Stimulated activated CD8-positive, alpha-beta memory T cell treated with anti-CD3 and anti-CD28 coated beads, Interleukin-2, amount 100 ng/mL, for 1 hour (primary cell): ENCODE measurements around the gene TRAPPC2B.

Source experiments
- DNase-seq, 2 donors: peaks; one replicate each; pipeline ENCODE4 v3.0.0-alpha.2; 2020; ENCODE audit warnings: low read depth in 2 of 2

TRAPPC2B gene

DNA sequence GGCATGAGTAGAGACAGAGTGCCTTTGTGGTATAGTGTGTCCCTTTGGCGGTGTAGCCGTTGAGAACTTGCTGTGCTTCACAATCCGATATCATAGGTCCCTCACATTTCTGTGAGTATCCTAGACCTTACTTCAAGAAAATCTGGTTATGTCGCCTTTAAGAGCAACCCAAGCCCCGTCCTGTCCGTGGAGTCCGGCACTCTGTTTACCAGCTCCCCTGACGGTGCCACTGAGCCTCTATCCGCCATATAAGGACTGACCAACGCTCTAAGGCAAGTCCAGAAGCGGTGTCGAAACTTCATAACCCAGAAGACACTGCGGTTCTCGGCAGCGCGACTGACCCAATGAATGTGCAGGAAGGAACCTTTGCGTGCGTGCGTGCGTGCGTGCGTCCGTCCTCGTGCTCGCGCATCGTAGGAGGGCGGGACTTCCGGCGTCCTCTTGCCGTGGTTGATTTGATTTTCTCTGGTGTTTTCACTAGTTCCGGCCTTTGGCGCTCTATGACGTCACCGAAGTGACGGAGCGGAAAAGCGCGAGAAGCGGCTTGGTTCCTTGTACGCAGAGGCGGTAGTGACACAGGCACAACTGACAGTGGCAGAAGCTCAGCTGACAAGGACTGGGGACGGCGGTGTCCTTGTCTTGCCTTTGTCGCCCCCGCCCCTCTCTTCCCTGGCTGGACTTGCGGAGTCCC is at the start of gene TRAPPC2B, which contains the start of gene ZNF547:
TRAPPC2B (plus strand) TSS at position 555 of the 691 bp plus-strand sequence. CDS start 1,283 bp downstream, outside the sequence.
ZNF547 (plus strand) TSS at position 555 of the 691 bp plus-strand sequence. CDS start 5,005 bp downstream, outside the sequence.
- peak; percentile 96 to 98 for DNase-seq

DNA sequence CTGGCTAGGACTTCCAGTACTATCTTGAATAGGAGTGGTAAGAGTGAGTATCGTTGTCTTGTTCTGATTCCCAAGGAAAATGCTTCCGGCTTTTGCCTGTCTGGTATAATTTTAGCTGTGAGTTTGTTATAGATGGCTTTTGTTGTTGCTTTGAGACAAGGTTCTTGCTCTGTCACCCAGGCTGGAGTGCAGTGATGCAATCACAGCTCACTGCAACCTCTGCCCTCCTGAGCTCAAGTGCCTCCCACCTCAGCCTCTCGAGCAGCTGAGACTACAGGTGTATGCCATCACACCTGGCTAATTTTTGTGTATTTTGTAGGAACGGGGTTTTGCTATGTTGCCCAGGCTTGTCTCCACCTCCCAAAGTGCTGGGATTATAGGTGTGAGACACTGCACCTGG is 49.2 kb upstream of the TRAPPC2B start:
- DNase-seq: no peak

DNA sequence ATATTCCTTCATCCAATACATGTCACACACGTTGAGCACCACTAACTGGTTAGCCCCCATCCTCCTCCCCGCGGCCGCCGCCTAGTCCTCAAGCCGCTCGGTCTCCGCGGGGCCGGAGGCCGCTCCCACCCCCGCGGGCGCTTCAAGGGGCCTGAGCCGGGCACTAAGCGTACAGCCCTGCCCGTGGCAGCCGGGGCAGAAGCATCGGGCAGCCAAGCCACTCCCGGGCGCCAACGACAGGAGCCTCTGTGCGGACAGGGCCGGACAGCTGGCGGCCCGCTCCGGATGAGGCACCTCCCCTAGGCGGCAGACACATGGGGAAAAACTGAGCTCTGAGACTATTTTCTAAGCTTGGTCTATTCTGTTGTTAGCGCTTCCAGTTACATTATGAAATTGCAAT is 45.8 kb upstream of the TRAPPC2B start:
- DNase-seq: no peak

DNA sequence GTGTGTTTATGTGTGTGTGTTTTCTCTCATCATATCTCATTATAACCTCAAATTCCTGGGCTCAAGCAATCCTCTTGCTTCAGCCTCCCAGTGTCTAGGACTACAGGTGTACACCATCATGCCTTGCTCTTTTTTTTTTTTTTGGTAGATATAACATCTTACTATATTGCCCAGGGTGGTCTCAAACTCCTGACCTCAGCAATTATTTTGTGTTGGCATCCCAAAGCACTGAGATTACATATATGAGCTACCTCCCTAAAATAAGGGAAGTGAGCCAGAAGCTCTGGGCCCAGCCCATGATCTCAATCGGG is 43.5 kb upstream of the TRAPPC2B start:
- no peak for DNase-seq

DNA sequence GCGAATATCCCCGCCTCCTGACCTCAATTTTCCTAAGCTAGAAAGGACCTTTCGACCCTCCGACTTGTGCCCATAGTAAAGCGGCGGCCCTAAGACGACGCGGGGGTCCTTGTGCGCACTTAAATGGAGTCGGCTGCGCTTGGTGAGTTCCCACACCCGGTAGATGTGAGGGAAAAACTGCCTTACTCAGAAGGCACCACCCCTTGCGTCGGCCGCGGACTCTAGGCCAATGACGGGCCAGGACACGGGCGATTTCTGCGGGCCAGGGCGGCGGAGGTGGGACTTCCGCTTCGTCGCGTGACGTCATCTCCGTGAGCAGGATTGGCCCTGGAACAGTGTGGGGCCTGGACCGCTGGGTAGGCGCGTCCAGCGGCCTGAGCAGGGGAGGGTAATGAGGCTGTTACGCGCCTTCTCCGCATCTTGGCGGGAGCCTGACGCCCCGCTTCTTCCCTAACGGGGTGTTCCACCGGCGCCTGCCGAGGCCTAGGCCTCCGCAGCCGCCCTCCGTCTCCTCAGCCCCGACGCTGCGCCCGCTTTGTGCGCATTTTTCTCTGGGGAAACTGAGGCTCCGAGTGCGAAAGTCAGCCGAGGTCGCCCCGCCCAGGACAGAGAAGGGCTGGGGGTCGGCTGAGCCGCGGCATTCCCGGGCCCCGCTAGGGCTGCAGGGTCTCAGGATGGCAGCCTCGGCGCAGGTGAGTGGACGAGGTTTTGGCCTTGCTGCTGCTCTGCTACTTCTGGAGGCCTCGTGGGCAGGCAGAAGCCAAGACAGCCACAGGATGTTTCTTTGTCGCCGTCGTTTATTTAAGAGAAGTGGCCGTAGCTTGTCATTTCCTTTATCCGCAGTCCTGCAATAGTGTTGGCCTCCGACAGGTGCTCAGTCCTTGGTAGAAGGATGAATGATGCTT is 42.9 kb upstream of the TRAPPC2B start, which contains the start of gene ZNF543:
ZNF543 (plus strand) TSS at position 293 of the 905 bp plus-strand sequence; CDS start at position 675, 382 bp downstream.
- DNase-seq: peak; percentile 85 to 87

DNA sequence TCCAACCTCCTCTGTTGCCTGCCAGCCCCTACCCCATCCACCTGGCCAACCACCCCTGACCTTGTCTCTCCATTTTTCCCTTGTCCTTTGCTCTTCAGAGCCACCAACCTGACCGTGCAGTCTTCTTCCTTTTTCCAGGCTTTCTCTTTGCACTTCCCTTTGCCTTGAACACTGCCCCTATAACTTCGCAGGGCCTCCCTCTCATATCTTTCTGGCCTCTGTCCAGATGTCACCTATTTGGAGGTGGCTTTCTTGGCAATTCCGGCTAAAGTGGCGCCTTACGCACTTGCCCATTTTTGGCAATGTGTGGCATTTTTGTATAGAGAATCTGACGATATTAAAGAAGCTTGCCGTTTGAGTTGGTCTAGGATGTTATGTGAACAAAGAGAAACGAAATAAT is 42.2 kb upstream of the TRAPPC2B start:
- no peak for DNase-seq

DNA sequence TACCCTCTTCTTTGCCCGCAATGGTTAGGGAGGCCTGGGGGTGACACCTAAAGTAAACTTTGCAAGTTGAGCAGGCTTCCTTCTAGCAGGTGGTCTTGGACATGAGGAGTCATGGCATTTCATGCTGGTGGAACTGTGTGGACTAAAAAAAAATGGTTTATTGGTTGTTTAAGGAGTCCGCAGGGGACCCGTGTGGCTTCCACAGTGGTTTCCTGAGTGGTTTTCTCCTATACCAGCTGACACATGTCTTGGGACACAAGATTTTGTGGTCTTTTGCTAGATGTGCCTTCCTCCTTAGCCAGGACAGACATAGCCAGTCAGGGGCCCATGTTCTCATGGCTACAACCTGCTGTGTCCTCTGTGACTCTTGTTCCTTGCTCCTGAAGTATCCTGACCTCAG is 41.6 kb upstream of the TRAPPC2B start:
- DNase-seq: no peak

DNA sequence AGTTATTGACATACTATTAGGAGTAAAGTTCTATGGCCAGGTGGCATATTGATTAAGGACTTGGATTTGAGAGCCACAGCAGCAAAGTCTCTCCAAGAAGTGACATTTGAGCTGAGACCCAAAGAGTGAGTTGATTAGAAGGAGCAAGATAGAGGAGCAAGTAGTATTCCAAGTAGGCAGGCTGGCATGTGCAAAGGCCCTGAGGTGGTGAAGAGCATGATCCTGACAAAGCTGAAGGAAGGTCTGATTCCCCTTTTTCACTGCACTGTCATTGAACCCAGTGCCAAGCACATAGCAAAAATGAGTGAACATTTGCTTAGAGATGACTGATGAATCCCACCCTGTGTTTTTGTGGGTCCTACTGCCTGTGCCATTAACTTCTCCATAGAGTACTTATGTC is 38.4 kb upstream of the TRAPPC2B start:
- no peak for DNase-seq

DNA sequence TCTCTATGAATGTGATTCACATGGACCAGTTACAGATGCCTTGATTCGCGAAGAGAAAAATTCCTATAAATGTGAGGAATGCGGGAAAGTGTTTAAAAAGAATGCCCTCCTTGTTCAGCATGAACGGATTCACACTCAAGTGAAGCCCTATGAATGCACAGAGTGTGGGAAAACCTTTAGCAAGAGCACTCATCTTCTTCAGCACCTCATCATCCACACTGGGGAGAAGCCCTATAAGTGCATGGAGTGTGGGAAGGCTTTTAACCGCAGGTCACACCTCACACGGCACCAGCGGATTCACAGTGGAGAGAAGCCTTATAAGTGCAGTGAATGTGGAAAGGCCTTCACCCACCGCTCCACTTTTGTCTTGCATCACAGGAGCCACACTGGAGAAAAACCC is 35.4 kb upstream of the TRAPPC2B start:
- no peak for DNase-seq

DNA sequence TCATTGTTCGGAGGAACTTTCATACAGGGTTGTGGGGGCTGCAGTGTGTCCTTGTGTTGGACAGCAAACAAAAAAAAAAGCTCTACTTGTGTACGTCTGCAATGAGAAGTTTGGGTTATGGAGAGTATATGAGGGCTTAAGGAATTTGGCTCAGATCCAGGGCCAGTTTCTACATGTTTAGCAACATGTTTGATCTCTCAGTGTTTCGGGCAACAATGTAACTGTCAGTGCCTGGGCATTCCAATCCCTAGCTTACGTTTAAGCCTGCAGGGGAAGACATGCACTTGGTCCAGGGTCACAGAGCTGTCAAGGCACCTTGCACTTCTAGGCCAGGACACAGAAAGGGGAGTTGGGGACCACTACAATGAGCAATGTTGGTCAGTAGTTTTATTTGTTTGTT is 29.2 kb upstream of the TRAPPC2B start:
- no peak for DNase-seq

DNA sequence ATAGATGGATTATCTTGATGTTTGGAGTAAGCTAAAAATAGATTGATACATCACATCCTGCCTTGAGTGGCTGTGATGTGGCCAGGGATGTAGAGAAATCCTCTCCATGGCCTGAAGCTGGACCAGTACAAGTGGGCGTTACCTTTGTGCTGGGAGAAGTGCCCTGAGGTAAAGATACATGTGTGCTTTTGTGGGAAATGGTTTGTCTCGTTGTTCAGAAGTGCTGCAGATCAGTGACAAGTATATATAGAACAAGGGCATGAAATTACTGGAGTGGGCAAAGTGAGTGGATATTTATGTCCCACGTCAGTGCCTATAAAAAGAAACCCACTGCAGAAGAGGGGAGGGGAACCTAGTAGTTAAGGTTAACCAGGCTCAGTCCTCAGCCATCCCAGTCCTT is 24.5 kb upstream of the TRAPPC2B start:
- no peak for DNase-seq

DNA sequence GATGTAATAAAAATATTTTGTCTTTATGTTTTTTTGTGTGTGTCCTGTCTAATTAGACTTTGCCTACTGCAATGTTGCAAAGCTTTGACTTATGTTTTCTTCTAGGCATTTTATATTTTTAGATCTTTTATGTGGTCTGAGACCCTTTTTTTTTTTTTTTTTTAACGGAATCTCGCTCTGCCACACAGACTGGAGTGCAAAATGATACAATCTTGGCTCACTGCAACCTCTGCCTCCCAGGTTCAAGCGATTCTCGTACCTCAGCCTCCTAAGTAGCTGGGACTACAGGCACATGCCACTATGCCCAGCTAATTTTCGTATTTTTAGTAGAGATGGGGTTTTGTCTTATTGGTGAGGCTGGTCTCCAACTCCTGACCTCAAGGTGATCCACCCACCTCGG is 20.8 kb upstream of the TRAPPC2B start:
- DNase-seq: no peak

DNA sequence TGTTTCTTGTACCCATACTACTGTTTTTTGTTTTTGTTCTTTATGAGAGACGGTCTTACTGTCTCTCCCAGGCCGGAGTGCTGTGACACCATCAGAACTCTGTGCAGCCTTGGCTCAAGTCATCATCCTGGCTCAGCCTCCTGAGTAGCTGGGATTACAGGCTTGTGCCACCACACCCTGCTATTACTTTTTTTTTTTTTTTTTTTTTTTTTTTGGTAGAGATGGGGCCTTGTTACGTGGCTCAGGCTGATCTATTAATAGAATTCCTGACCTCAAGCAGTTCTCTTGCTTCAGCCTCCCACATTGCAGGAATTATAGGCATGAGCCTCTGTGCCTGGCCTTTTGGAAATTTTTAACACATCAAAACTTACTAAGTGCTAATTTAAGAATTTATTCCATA is 15.2 kb upstream of the TRAPPC2B start:
- no peak for DNase-seq

DNA sequence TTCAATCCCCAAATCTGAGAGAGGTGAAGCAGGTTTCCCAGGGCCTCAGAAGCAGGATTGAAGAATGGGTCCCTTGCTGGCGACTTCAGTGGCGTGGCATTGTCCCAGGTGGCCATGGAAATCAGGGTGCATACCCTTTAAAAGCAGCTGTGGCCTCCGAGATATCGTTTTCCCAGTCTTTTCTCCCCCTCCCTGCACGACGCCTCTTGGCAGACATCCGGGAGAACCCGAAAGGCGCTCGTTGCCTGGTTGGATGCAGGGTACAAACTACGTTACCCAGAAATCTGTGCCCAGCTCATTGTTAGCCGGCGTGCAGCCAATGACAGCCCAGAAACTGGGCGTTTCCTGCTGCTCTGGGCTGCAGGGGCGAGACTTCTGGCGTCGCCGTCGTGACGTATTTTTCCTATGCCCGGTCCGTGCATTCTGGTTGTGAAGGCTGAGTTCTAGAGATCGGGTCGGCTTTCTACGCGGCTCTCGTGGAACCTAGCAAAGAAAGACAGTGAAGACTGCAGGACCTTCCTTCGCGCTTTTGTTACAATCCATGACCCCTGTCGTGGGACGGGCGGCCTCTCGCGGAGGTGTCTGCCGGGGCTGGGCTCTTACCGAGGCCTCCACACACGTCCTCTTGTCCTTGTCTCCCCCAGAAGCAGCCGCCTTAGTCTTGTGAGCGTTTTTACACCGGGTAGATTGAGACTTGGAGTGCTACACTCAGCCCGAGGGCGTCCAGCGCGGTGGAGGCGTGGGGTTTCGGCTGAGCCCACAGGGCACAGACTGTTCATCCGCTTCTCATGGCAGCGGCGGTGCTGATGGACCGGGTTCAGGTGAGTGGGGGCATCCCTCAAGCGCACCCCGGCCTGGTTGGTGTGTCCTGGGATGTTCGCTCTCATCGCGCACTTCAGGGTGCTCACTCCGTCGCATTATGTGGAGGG is 12.2 kb upstream of the TRAPPC2B start, which contains the start of gene ZNF304:
ZNF304 (plus strand) TSS at position 395 of the 929 bp plus-strand sequence; CDS start at position 789, 394 bp downstream.
- DNase-seq: peak; percentile 63 to 69

DNA sequence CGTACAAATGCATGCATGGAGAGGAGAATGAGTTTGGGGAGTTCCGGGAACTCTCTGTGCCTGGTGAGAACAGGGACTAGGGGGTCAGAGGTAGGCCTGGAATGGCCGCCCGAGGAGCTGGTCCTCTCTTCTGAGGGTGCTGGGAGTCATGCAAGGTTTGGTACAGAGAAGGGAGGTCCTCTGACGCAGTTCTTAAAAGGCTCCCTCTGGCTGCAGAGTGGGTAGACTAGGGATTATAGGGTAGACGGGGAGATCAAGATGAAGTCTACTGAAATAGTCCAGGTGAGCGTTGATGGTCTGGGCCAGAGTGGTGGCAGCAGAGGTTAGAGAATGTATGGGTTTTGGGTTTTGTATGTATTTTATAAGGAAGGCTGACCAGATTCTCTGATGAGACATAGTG is 11.5 kb upstream of the TRAPPC2B start:
- no peak for DNase-seq

DNA sequence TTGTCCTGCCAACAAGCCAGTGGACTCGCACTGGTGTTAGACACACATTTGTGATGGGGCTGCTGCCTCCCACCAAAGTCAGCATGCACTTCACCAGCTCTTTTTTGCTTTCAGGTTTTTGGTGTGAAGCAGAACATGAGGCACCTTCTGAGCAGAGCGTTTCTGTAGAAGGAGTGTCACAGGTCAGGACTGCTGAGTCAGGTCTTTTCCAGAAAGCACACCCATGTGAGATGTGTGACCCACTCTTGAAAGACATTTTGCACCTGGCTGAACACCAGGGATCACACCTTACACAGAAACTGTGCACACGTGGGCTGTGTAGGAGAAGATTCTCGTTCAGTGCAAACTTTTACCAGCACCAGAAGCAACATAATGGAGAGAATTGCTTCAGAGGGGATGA is 7.4 kb upstream of the TRAPPC2B start:
- DNase-seq: no peak

DNA sequence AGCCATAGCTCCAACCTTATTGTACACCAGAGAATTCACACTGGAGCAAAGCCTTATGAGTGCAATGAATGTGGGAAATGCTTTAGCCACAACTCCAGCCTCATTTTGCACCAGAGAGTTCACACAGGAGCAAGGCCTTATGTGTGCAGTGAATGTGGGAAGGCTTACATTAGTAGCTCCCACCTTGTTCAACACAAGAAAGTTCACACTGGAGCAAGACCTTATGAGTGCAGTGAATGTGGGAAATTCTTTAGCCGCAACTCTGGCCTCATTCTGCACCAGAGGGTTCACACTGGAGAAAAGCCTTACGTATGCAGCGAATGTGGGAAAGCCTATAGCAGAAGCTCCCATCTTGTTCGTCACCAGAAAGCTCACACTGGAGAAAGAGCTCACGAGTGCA is 5.9 kb upstream of the TRAPPC2B start:
- no peak for DNase-seq

DNA sequence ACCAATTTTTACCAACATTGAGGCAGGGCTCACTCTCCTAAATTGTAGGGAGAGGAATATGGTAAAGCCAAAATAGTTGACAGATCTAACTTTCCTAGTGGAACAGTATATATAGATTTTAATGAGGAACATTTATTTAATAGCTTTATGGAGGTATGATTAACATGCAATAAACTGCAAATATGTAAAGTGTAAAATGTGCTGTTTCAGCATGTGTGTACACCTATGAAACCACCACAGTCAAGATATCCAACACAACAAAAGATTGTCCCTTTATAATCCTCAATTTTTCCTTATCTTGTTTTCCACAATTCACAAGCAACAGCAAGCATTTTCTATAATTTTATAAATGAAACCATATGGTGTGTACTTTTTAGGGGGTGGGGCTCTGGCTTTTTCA is 4.1 kb upstream of the TRAPPC2B start:
- DNase-seq: no peak

DNA sequence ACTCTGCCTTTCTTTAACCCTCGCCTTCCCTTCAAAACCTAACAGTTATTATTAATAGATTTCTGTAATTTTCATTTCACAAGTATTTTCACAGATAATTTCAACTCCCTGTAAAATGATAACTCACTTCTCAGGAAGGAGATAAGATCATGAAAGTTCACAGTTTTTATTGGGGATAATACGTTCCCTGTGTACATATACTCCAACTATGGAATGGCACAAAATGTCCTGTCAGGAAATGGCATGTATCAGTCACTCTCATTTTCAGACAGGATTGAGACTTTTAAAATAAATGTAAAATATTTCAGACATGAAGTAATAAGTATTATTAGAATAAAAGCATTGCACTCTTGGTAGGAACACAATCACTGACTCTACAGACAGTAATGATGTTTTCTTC is 932 bp upstream of the TRAPPC2B start:
- DNase-seq: no peak

DNA sequence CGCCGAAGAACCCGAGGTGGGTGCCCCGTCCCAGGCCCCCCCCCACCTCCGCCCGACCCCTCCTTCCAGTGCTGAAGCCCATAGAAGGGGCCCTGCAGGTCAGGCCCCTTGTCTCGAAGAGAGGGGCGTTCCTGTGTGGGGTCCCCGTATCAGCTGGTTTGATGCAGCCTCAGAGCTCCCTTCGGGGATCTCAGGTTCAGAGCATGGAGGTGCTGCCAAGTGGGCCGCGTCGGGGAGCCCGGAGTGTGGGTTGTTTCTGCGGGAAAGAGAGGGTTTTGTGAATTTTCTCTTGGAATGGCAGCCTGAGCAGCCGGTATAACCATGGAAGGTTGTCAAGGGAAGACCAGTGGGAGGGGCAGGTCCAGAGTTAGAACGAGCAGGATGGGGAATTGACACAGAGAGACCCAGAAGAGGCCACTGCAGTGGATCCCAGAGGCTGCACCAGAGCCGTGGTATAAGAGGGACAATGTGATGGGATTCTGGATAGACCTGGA is 384 bp downstream of the TRAPPC2B start:
- DNase-seq: no peak

DNA sequence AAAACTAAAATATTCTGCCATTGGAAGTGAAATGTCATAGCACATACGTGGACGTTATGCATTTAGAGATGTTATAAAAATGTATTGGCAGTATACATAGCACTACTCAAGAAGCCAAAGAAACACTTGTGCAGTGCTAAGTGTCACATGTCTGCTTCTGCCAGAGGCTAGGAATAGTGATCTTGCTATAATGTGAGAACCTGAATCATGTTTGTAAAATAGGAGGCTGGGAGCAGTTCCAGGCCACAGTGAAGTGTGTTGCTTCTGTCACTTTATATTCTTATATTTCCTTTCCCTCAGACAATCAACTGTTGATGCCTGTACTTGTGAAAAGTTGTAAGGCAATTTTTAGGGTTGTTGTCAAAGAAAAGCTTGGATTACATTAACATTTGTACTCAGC is 3.4 kb downstream of the TRAPPC2B start:
- no peak for DNase-seq

DNA sequence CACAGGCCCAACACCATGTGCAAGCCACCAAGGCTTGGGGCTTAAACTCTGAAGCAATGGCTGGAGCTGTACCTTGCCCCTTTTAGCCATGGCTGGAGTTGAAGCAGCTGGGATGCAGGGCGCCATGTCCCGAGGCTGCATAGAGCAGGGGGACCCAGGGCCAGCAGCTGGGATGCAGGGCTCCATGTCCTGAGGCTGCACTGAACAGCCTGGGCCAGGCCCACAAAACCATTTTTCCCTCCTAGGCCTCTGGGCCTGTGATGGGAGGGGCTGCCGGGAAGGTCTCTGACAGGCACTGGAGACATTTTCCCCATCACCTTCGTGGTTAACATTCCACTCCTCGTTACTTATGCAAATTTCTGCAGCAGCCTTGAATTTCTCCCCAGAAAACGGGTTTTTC is 10.8 kb downstream of the TRAPPC2B start:
- DNase-seq: no peak
